B cell (primary cell): ENCODE measurements around the gene TIAM2. TPM values are rescaled to one million over a fixed set of nuclear protein-coding genes. Genes with fewer than 3 reads are reported as not detected.

Experiments used
- ATAC-seq: fragments of 200-7000 bp; cut with Tn5 transposase; one replicate; pipeline ENCODE4 v1.10.0; 2021; ENCODE audit warnings: low read depth, mild to moderate bottlenecking, moderate number of reproducible peaks, moderate library complexity
- CTCF ChIA-PET: fragments of 350-600 bp; sonication (Branson Sonifier 250); formaldehyde crosslinking; loops from one replicate; lab custom pipeline; 2021; ENCODE audit warnings: antibody characterized with exemption, inconsistent platforms; lab: Charles Lee
- POLR2A ChIA-PET: fragments of 350-600 bp; sonication (Branson Sonifier 250); formaldehyde crosslinking; loops from one replicate; lab custom pipeline; 2021; ENCODE audit warnings: antibody characterized with exemption; lab: Charles Lee
- DNase-seq: peaks from one replicate; pipeline ENCODE4 v3.0.0; 2013
- H2AFZ ChIP-seq: 2 replicates; pipeline ENCODE4 v1.6.1; 2012; ENCODE audit warnings: mild to moderate bottlenecking, low read depth, low read length; ENCODE audit not compliant: insufficient read depth, poor library complexity, severe bottlenecking
- H3K27ac ChIP-seq, 2 donors: 1 replicate in 1 of 2; 2 replicates in 1 of 2; pipeline ENCODE4 v1.5.1; 2012 to 2013; ENCODE audit warnings: low read length in 2 of 2, mild to moderate bottlenecking in 2 of 2, moderate library complexity in 1 of 2
- H3K27me3 ChIP-seq, 4 experiments: fragments of 200-600 bp in 1 of 4; sonication (generic) in 1 of 4; replicated peaks in 1 of 4; 1 replicate in 2 of 4; 2 replicates in 2 of 4; pipeline versions ENCODE4 v1.6.1 to v1.7.0; 2013 to 2016; ENCODE audit warnings: low read length in 3 of 4, mild to moderate bottlenecking in 2 of 4, mixed read lengths in 1 of 4, moderate library complexity in 1 of 4; ENCODE audit not compliant: insufficient read depth in 4 of 4, control insufficient read depth in 3 of 4; ENCODE audit errors: control extremely low read depth in 1 of 4
- H3K36me3 ChIP-seq, 2 experiments: replicated peaks in 1 of 2; 1 replicate in 1 of 2; 2 replicates in 1 of 2; pipeline versions ENCODE4 v1.6.1 to v1.7.1; 2013; ENCODE audit warnings: low read length in 1 of 2; ENCODE audit not compliant: insufficient read depth in 2 of 2, control insufficient read depth in 1 of 2; ENCODE audit errors: control extremely low read depth in 1 of 2, extremely low read depth in 1 of 2
- H3K4me1 ChIP-seq, 2 donors: fragments of 200-600 bp in 1 of 2; sonication (generic) in 1 of 2; 1 replicate in 1 of 2; 2 replicates in 1 of 2; pipeline versions ENCODE4 v1.5.1 to v1.6.1; 2013 to 2017; ENCODE audit warnings: low read length in 2 of 2; ENCODE audit not compliant: control insufficient read depth in 2 of 2, insufficient read depth in 2 of 2
- H3K4me2 ChIP-seq: replicated peaks from 2 replicates; pipeline ENCODE3; 2012; ENCODE audit warnings: mild to moderate bottlenecking, low read depth, low read length; ENCODE audit not compliant: poor library complexity, severe bottlenecking
- H3K4me3 ChIP-seq, 5 experiments: fragments of 200-600 bp in 1 of 5; sonication (generic) in 1 of 5; 1 replicate in 3 of 5; 2 replicates in 2 of 5; pipeline versions ENCODE4 v1.5.1 to v1.7.0; 2011 to 2016; ENCODE audit warnings: low read length in 4 of 5, mild to moderate bottlenecking in 4 of 5, low read depth in 2 of 5, control low read depth in 1 of 5, moderate library complexity in 1 of 5; ENCODE audit not compliant: insufficient read depth in 1 of 5; ENCODE audit errors: control extremely low read depth in 1 of 5, extremely low read depth in 1 of 5
- H3K79me2 ChIP-seq: fragments of 200-600 bp; sonication (generic); one replicate; pipeline ENCODE4 v1.6.0; 2016; ENCODE audit warnings: low read length; ENCODE audit not compliant: control insufficient read depth, insufficient read depth
- H3K9ac ChIP-seq: fragments of 200-600 bp; sonication (generic); 2 replicates; pipeline ENCODE4 v1.6.1; 2017; ENCODE audit warnings: mild to moderate bottlenecking, low read length, moderate library complexity
- H3K9me3 ChIP-seq, 3 donors: one replicate each; pipeline versions ENCODE4 v1.6.1 to v1.7.1; 2013; ENCODE audit warnings: low read length in 2 of 3; ENCODE audit not compliant: control insufficient read depth in 2 of 3, insufficient read depth in 1 of 3; ENCODE audit errors: control extremely low read depth in 1 of 3
- H4K20me1 ChIP-seq: 2 replicates; pipeline ENCODE4 v1.6.0; 2012; ENCODE audit warnings: mild to moderate bottlenecking, low read length; ENCODE audit not compliant: insufficient read depth, control insufficient read depth, poor library complexity, severe bottlenecking
- H3K27ac Mint-ChIP-seq: one replicate; pipeline ENCODE4 v1.8.0; 2021; ENCODE audit warnings: mixed read lengths
- H3K27me3 Mint-ChIP-seq: one replicate; pipeline ENCODE4 v1.8.0; 2021; ENCODE audit warnings: mixed read lengths
- H3K4me1 Mint-ChIP-seq: one replicate; pipeline ENCODE4 v1.8.0; 2021; ENCODE audit warnings: mixed read lengths
- H3K4me3 Mint-ChIP-seq: one replicate; pipeline ENCODE4 v1.8.0; 2021; ENCODE audit warnings: mixed read lengths
- H3K9me3 Mint-ChIP-seq: one replicate; pipeline ENCODE4 v1.8.0; 2022; ENCODE audit warnings: mixed read lengths; ENCODE audit not compliant: insufficient read depth
- EZH2 ChIP-seq: IDR thresholded peaks from 2 replicates; pipeline ENCODE4 v1.6.1; 2012; ENCODE audit warnings: borderline replicate concordance, low read depth, mild to moderate bottlenecking, moderate library complexity, low read length; ENCODE audit not compliant: insufficient read depth, poor library complexity, severe bottlenecking
- WGBS: methylation state at CpG from one replicate; pipeline ENCODE4 v1.1.5; 2013; ENCODE audit warnings: missing lambda C conversion rate; ENCODE audit not compliant: insufficient coverage; 5-methylcytosine and 5-hydroxymethylcytosine counted together
- intact Hi-C: fragments of 100-400 bp; cut with micrococcal nuclease; formaldehyde crosslinking; loops from one replicate; pipeline ENCODE4 v1.10.0; 2022
- polyA plus RNA-seq: library from polyadenylated mRNA; depleted of rRNA; stranded (reverse); fragments of >200 nt; gene quantifications from 2 replicates; pipeline ENCODE4 v1.2.3, GENCODE V29; 2012
- total RNA-seq, 2 donors: library from RNA; stranded (reverse); fragments of 120-200 nt in 1 of 2; gene quantifications; 1 replicate in 1 of 2; 2 replicates in 1 of 2; pipeline versions ENCODE4 v1.2.3 to v1.2.4, GENCODE V29; 2013 to 2022
- TF ChIP-seq, protein P1 (sequence below): fragments of 200-600 bp; IDR thresholded peaks from one replicate; pipeline ENCODE4 v1.8.0; 2022; ENCODE audit warnings: antibody characterized with exemption, mild to moderate bottlenecking

The TIAM2 gene
- total and polyA plus RNA-seq, 2 donors (not counting 1 experiment from before 2014, with no cell fraction given), result 13.1 to 18.8 TPM

DNA sequence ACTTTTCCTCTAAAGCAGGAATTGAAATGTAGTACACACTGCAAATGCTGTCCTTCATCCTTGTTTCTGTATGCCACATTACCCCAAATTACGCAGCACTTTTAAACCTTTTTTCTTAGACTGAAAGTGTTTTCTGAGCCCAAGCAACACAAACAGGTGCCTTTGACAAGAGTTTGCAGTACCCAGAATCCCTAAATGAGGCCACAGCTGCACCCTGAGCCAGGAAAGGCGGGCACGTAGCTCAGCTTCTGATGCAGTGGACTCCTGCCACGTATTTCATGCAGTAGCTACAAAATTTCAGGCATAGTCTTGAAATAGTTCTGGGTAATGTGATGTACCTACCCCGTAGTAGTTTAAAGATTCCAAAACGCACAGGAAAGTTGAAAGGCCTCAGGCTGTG, 237.7 kb downstream of the TIAM2 start:
- H3K27me3 Mint-ChIP-seq, result no peaks in the 10 kb centered on the region
- 80% methylated on average over 5 of the region's 6 CpGs for WGBS
- no peaks in the 10 kb centered on the region for H3K4me1 Mint-ChIP-seq
- no peak for DNase-seq
- no peaks in the 10 kb centered on the region for H3K4me1 ChIP-seq
- no peak overlapping the region for H3K27ac ChIP-seq
- no peak overlapping the region for H3K4me3 ChIP-seq
- H4K20me1 ChIP-seq, result no peaks in the 10 kb centered on the region
- peaks cover 0 to 12% (median 0%) of the 10 kb centered on the region in 3 donors for H3K9me3 ChIP-seq
- no peaks in the 10 kb centered on the region for H3K27me3 ChIP-seq
- no peaks in the 10 kb centered on the region for H3K9me3 Mint-ChIP-seq
- no peak overlapping the region for H3K27ac Mint-ChIP-seq
- no peak overlapping the region for H2AFZ ChIP-seq
- no peaks in the 10 kb centered on the region for H3K79me2 ChIP-seq
- no peak overlapping the region for H3K4me3 Mint-ChIP-seq
- ChIA-PET POLR2A (no interaction called here), CTCF (no interaction called here)
- TF ChIP-seq, protein P1, sequence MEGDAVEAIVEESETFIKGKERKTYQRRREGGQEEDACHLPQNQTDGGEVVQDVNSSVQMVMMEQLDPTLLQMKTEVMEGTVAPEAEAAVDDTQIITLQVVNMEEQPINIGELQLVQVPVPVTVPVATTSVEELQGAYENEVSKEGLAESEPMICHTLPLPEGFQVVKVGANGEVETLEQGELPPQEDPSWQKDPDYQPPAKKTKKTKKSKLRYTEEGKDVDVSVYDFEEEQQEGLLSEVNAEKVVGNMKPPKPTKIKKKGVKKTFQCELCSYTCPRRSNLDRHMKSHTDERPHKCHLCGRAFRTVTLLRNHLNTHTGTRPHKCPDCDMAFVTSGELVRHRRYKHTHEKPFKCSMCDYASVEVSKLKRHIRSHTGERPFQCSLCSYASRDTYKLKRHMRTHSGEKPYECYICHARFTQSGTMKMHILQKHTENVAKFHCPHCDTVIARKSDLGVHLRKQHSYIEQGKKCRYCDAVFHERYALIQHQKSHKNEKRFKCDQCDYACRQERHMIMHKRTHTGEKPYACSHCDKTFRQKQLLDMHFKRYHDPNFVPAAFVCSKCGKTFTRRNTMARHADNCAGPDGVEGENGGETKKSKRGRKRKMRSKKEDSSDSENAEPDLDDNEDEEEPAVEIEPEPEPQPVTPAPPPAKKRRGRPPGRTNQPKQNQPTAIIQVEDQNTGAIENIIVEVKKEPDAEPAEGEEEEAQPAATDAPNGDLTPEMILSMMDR, result no peak
- TF ChIP-seq EZH2, result no peak
- intact Hi-C loops, result no loop called here
- ATAC-seq, result no peak
- no peak overlapping the region for H3K9ac ChIP-seq
- H3K4me2 ChIP-seq, result no peak overlapping the region
- no peaks in the 10 kb centered on the region for H3K36me3 ChIP-seq

DNA sequence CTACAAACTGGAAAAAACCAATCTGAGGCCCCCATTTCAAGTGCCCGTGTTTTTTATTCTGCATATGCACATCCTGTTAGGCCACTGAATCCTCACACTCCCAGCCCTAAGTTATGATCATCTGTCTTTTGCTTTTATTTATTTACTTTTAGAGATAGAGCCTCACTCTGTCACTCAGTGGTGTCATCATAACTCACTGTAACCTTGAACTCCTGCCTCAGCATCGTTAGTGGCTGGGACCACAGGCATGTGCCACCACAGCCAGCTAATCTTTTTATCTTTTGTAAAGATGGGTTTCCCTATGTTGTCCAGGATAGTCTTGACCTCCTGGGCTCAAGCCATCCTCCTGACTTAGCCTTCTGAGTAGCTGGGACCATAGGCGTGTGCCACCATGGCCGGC, 239.1 kb downstream of the TIAM2 start:
- TF ChIP-seq, protein P1, result no peak
- TF ChIP-seq EZH2, result no peak
- peaks cover 0 to 12% (median 0%) of the 10 kb centered on the region in 3 donors for H3K9me3 ChIP-seq
- H3K4me1 ChIP-seq, result no peaks in the 10 kb centered on the region
- H4K20me1 ChIP-seq, result no peaks in the 10 kb centered on the region
- intact Hi-C loops, result no loop called here
- ChIA-PET POLR2A (no interaction called here), CTCF (no interaction called here)
- H3K4me2 ChIP-seq, result no peak overlapping the region
- no peak for DNase-seq
- H3K36me3 ChIP-seq, result no peaks in the 10 kb centered on the region
- Mint-ChIP-seq H3K4me1 (no peaks in the 10 kb centered on the region), H3K27me3 (no peaks in the 10 kb centered on the region), H3K4me3 (no peak overlapping the region), H3K27ac (no peak overlapping the region), H3K9me3 (peaks cover 2% of the 10 kb centered on the region)
- H2AFZ ChIP-seq, result no peak overlapping the region
- no peak overlapping the region for H3K4me3 ChIP-seq
- ATAC-seq, result no peak
- no peaks in the 10 kb centered on the region for H3K79me2 ChIP-seq
- H3K27ac ChIP-seq, result no peak overlapping the region
- H3K9ac ChIP-seq, result no peak overlapping the region
- H3K27me3 ChIP-seq, result no peaks in the 10 kb centered on the region
- WGBS, result 100% methylated on average over 1 of the region's 4 CpGs
